HTR-8/SVneo (cell line): ENCODE measurements around the gene CYB561.
A peak's percentile ranks its signal among the peaks of the same experiment; 100 is the strongest.
"Not testable (repeated sequence)": the region's sequence is repeated elsewhere in the genome, so short reads cannot be mapped to it uniquely, and the experiment has no call there.

ENCODE experiments used
- DNase-seq: peaks from one replicate; pipeline ENCODE4 v3.0.0; 2011; ENCODE audit warnings: low spot score, mixed read lengths; ENCODE audit not compliant: insufficient read length
- FAIRE-seq: peaks from 2 replicates; lab custom pipeline; 2011; peaks lifted over from hg19 to GRCh38; lab: Jason Lieb, UNC

Gene CYB561

DNA sequence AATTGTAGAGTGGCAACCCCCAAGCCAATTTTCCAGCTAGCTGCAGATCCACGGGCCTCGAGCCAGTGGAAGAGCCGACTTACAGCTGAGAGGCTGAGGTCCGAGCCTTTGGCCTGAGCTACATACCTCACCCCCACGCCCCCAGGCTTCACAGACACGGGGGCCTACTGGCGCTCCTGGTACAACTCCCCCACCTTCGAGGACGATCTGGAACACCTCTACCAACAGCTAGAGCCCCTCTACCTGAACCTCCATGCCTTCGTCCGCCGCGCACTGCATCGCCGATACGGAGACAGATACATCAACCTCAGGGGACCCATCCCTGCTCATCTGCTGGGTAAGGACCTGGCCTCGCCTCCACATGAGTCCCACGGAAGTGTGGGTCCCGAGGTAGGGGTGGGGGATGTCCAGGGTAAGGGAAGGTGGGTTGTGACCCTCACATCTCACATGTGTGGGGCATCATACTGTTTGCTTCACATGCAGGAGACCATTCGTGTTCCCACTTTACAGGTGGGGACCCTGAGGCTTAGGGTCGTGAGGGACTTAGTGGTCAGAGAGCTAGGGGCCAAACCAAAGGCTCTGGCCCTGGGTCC, 34.2 kb upstream of the CYB561 start:
- FAIRE-seq (no peak), DNase-seq (no peak)

DNA sequence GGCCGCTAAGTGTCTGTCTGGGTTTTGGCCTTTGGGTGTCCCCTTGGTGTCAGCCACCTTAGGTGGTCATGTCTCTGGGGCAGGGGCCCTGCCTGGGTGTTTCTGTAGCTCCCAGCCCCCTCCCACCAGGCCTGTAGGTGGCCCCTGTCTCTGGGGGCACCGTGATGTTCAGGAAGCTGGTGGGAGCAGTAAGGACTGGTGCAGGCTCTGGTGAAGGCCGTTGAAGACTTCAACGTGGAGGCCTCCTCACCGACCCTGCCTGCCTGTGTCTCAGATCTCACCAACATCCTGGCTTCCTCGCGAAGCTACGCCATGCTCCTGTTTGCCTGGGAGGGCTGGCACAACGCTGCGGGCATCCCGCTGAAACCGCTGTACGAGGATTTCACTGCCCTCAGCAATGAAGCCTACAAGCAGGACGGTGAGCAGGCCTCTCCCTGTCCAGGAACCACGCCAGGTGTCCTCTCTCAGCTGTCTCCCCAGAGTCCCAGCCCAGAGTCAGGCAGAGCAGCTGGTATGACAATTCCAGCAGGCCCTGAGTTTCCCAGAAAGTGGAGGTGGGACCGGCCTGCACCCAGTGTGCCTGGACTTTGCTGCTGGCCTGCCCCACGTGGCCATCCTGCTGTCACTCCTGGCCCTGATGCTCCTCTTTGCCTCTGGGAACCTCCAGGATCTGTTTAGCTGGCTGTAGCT, 33.5 kb upstream of the CYB561 start:
- DNase-seq (no peak), FAIRE-seq (no peak)

DNA sequence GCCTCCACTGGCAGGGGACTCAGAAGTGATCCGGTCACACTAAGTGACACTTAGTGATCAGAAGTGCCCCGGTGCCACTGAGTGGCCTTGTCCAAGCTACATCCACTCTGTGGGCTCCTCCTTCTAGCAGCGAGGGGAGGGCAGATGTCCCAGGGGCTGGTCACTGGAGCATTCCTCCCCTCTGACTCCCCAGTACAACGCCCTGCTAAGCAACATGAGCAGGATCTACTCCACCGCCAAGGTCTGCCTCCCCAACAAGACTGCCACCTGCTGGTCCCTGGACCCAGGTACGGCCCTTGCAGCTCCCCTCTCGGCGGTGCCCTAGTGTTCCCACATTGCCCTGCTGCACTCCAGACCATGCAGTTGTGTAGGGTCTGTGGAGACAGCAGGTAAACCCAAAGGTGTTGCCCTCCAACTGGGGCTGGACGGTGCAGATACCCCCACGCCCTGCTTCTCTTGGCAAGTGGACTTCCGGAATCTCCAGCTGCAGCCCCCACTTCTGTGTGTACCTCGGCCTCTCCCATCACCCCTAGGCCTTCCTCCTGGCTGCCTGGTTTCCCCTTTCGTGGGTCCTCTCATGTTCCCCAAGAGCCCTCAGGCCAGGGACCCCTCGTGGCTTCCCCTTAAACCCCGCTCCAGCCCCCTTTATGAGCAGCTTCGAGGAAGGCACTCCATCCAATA, 32.8 kb upstream of the CYB561 start:
- peak; percentile 97 for FAIRE-seq

DNA sequence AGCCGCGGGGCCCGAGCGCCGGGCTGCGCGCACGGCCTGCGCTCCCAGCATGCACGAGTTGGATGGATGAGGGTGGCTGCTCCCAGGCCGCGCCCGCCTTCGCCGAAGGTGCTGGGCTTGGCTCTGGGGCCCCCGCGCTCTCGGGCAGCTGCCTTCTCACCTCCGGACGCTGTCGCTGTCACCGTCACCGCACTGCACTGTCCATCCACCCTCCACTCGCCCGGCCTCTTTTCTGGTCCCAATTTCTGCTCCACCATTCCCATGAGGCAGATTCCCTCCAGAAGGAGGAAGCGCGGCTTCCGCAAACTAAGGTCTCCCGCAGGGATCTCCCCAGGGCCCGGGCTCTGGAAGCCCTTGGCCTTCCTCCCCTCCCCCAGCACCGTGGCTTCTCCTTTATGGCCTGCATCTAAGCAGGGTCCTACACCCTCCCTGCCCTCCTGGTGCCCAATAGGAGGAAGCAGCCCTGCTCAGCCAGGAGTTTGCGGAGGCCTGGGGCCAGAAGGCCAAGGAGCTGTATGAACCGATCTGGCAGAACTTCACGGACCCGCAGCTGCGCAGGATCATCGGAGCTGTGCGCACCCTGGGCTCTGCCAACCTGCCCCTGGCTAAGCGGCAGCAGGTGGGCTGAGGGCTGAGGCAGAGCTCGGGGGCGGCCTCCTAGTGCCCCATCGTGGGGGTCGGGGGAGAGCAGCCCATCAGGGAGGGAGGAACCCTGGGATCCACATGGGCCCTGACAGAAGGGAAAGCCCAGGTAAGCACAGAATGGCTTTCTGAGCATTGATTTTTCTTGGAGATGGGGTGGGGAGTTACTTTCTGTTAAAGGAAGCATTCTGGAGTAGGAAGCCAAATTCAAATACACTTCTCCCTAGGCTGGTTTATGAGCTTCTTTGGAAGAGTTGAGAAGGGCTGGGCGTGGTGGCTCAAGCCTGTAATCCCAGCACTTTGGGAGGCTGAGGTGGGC, 31.7 kb upstream of the CYB561 start:
- DNase-seq (no peak), FAIRE-seq (peak; percentile 80)

More for the DNA sequence above, 32.8 kb upstream of the CYB561 start:
- DNase-seq: peak; percentile 100

DNA sequence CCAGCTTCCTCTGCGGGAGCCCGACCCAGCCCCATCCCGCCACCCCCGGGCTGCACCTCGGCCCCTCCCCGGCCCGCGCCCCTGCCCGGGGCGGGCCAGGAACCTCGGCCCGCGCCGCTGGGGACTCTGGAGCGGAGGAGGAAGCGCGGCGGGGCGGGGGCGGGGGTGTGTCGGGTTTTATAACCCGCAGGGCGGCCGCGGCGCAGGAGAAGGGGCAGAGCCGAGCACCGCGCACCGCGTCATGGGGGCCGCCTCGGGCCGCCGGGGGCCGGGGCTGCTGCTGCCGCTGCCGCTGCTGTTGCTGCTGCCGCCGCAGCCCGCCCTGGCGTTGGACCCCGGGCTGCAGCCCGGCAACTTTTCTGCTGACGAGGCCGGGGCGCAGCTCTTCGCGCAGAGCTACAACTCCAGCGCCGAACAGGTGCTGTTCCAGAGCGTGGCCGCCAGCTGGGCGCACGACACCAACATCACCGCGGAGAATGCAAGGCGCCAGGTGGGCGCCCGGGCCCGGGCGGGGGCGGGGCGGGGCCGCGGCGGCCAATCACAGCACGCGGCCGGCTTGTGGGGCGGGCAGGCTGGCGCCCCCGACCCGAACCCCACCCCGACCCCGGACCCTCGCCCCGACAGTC, 30.9 kb upstream of the CYB561 start, which contains the start of gene ACE:
Gene ACE (plus strand): TSS at position 208 of the 626 bp plus-strand sequence. CDS start 34 bp downstream, at position 242.
- DNase-seq (peak; percentile 49), FAIRE-seq (peak; percentile 70)

DNA sequence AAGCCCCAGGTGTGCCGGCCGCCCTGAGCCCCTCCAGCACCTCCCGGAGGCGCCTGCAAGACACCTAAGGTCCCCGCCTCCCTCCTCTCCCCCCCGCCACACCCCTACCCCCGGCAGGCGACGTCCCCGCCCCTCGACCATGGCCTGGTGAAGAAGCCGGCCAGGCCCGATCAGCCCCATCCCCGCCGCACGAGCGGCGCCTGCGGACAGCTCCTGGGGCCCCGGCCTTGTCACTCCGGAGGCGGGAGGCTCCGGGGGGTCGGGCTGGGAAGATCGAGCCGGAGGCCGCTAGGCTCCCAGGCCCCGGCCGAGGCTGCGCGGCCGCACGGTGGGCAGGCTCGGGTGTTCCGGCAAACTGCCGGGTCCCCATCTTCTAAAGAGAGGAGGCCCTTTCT, 30.4 kb upstream of the CYB561 start:
- FAIRE-seq: no peak
- DNase-seq: no peak

DNA sequence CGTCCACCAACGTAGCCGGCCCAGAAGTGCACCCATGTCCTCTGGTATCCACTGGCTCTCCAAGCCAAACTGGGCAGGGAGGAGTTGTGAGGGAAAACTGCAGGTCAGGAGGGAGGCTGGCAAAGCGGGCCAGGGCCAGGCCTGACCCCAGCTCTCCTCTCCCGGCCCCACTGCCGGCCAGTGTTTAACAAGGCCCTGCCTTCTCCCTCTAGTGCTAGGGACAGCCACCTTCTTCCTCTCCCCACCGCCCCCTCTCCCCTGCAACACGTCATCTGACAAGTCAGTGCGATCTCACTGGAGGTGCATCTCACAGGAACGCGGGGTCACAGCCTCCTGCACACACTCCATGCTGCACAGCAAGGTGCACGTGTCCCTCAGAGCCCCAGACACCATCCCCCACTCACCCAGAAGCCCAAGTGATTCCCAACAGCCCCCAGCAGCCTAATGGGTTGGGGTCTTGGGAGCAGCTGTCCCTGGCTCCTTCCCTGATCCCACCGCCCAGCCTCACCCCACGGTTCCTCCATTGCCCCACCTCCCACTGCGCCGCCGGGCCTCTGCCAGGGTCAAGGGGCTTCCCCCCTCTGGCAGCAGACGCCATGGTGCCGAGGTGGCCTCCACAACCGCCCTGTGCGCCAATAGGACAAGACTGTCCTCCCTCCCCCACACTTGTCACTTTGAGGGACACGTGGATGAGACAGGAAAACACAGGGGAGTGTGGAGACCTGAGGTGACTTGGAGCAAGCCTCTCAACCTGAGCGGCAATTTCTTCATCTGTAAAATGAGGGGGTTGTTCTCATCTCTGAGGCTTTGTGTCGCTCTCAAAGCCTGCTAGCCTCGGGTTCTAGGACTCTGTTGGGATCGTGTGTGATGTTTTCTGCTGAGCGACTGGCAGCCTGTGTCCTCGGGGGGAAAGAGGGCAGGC, 29.6 kb upstream of the CYB561 start:
- DNase-seq (no peak), FAIRE-seq (peak; percentile 13)

DNA sequence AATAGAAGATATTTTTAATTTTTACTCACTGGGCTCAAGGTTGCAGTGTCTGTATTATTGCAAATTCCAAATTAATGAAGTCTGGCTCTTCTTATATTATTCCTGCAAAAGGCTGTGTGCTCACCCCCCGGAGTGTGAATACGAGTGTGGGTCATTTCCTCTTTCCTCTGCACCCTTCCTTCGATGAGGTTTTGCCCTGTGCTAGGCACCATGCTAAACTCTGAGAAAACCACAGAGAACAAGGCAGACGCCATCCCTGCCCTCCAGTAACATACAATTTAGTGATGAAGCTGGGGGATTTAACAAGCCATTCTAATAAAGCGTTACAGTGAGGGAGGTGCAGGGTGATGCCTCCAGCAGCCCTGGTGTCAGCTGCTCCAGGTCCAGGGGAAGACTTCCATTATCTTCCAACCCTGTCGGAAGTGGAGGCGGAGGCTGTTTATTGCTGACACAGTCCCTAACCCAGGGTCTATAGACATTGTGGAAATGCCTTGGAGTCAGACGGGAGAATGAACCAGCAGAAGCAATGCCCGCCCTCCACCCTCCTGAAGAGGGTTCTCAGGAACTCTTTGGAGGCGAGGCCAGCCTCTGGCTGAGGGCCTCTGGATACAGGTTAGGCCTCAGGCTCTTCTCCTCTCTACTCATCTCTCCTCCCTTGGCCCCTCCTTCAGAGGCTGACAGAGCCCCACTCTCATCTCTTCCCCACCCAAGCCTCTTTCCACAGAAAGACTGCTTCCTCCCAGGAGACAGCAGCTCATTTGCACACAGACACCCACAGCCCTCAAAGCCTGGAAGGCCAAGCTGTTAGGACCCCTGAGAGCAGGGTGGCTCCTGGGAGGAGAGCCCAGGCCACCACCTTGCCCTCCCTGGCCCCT, 28.7 kb upstream of the CYB561 start:
- no peak for DNase-seq
- no peak for FAIRE-seq

DNA sequence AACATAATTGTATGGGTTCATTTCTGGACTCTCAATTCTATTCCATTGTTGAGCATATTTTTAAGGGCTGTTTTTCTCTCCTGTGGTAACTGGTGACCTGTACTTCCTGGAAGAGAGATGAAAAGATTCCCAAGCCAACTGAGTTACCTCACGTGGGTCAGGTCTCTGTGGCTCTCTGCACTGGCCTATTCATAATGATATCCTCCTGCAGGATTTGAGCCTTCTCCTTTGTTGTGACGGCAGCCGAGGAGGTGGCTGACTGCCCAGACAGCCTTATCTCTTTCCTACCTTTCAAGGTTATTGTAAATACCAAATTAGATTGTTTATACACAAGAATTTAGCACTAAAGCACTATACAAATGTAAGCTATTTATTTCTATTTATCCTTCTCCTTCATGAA, 28.1 kb upstream of the CYB561 start:
- DNase-seq: no peak
- no peak for FAIRE-seq

DNA sequence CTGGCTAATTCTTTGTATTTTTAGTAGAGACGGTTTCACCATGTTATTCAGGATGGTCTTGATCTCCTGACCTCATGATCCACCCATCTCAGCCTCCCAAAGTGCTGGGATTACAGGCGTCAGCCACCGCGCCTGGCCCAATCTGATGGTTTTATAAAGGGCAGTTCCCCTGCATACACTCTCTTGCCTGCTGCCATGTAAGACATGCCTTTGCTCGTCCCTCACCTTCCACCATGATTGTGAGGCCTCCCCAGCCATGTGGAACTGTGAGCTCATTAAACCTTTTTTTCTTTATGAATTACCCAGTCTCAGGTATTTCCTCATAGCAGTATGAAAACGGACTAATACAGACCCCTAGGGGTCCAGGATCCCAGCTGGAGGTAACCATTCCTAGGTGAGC, 22.0 kb upstream of the CYB561 start:
- FAIRE-seq, DNase-seq: not testable (repeated sequence)

DNA sequence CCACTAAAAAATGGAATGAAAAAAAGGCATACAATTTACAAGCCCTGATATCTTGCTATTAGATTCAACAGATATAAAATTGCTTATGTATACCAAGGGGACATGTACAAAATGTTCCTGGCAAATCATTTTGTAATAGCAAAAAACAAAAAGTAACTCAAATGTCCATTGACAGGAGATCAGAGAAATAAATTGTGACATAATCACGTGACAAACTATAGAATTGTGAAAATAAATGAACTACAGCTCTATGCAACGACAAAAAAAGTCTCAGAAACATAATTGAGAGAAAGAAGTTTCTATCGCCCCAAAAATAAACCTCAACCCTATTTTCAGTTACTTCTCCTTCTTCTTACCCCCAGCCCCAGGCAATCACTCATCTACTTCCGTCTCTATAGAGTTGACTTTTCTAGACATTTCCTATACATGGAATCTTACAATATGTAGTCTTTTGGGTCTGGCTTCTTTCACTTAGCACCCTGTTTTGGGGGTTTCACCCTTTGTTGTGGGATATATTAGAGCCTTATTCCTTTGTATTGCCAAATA, 18.7 kb upstream of the CYB561 start:
- DNase-seq (no peak), FAIRE-seq (no peak)

DNA sequence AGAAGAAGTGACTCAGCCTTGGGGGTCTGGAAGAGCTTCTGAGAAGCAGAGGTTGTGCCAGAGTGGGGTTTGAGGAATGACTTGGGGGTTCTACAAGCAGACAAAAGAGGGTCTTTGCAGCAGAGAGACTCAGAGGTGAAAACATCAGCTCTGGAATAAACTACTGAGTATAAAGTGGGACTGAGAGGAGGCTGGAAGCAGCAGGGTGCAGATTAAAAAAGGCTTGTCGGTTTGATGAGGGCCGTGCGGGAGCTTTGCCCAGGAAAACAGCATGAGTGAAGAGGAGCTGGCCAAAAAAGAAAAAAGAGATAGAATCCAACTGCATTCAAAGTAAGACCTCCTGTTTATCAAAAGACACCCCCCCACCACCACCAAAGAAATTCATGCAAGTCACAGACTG, 17.7 kb upstream of the CYB561 start:
- FAIRE-seq (no peak), DNase-seq (no peak)

DNA sequence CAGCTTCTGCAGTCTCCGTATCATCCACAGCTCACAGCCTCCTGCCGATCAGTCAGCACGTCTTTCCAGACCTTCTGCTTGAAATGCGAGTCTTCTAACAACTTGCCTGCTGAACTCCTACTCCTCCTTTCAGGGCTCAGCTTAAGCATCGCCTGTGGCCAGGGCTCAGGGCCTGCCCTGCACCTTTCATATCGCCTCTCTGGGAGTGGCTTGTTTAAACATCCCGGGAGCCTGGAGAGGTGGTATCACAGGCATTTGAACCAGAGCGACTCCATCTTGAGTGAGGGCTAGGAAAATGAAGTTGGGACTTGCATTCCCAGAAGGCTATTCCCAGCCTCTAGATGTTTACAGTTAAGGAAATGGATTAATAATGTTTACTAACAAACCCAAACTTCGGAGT, 13.9 kb upstream of the CYB561 start:
- no peak for FAIRE-seq
- no peak for DNase-seq

DNA sequence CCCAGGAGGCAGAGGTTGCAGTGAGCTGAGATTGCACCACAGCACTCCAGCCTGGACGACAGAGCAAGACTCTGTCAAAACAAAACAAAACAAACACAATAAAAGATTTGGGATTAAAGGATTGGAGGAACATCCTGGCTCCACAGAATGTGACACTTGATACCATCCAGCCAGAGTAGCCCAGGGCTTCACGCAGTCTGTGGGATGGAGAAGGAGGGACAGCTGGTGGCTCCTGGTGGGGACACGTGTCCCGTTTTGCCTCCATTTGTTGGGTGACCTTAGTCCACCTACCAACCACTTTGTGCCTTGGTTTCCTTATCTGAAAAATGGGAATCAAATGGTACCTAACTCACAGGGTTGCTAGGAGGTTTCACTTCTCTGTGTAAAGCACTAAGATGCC, 12.4 kb upstream of the CYB561 start:
- FAIRE-seq (no peak), DNase-seq (no peak)

DNA sequence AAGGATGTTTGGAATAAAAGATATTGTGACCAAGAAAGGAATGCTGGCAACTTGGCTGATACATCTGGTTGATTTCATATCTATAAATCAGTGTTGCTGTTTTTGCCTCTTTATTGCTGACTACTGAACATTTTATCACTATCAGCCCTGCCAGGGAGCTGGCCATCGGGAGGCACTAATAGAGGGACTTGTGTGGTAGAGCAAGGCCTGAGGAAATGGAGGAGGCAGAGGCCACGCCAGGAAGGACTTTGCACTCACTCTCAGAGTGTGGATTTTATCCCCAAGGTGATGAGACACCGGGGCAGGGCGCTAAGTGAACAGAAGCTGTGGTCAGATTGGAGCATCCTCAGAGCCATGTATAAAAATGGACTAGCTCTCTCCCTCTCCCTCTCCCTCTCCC, 9.3 kb upstream of the CYB561 start:
- DNase-seq (no peak), FAIRE-seq (no peak)

DNA sequence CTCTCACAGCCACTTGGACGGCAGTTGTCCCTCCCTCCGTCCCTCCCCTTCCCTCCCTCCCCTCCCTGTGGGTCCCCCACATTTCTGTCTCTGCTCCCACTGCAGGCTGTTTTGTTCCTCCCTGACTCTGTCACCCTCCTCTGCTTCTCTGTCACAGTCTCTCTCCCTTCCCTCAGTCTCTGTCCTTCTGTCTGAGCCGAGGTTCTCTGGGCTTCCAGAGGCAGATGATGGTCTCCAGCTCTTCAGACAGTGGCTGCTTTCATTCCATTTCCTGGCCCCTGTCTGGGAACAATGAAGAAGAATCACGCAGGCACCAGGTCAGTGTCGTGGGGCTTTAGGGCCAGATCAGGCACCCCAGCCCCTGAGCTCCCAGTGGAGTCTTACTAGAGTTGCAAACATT, 8.8 kb upstream of the CYB561 start:
- no peak for DNase-seq
- no peak for FAIRE-seq

DNA sequence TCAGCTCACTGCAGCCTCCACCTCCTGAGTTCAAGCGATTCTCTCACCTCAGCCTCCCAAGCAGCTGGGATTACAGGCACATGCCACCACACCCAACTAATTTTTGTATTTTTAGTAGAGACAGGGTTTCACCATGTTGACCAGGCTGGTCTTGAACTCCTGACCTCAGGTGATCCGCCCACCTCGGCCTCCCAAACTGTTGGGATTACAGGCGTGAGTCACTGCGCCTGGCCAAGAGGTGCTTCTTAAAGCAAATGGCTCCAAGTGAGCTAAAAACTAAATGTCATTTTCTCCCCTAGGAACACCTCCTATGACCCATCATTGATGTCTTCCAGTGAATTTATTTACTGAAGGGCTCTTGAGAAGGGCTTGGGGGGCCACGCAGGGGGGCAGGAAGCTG, 8.3 kb upstream of the CYB561 start:
- not testable (repeated sequence) for FAIRE-seq, DNase-seq
